GM23248 (cell line): Measurements from ENCODE around the gene SIK2.

ENCODE experiments used
- EZH2 ChIP-seq: fragments of 200-600 bp; sonication (generic); IDR thresholded peaks from 2 replicates; pipeline ENCODE4 v1.6.1; 2018; ENCODE audit warnings: antibody characterized with exemption, mild to moderate bottlenecking; ENCODE audit not compliant: insufficient read depth, poor library complexity, severe bottlenecking
- EZH2phosphoT487 ChIP-seq: fragments of 200-600 bp; sonication (generic); IDR thresholded peaks from 2 replicates; pipeline ENCODE4 v1.6.1; 2018; ENCODE audit warnings: antibody characterized with exemption, moderate library complexity, mild to moderate bottlenecking, low read depth; ENCODE audit not compliant: insufficient read depth

- TF ChIP-seq EZH2: no peak
- TF ChIP-seq EZH2phosphoT487: no peak
These were observed 70.7 kb downstream of the SIK2 start for GRCh38 chr11:111672949-111673348.
